Testis (tissue), 2 donors: Measurements from ENCODE around the gene MICAL1.

Source experiments
- POLR2A ChIP-seq: fragments of 450-650 bp; IDR thresholded peaks from one replicate; pipeline ENCODE4 v1.6.1; 2017; ENCODE audit warnings: antibody characterized with exemption, mild to moderate bottlenecking, moderate library complexity
- TF ChIP-seq, protein P1 (sequence below), 3 experiments: fragments of 450-650 bp in 2 of 3; fragments of 200-600 bp in 1 of 3; sonication (generic) in 1 of 3; IDR thresholded peaks; one replicate each; pipeline ENCODE4 v1.5.1; 2016 to 2019; ENCODE audit warnings: antibody characterized with exemption in 3 of 3, mild to moderate bottlenecking in 2 of 3, moderate library complexity in 1 of 3

GRCh38 chr6:109448615-109449014 is 7.0 kb downstream of the MICAL1 start:
- TF ChIP-seq, protein P1, sequence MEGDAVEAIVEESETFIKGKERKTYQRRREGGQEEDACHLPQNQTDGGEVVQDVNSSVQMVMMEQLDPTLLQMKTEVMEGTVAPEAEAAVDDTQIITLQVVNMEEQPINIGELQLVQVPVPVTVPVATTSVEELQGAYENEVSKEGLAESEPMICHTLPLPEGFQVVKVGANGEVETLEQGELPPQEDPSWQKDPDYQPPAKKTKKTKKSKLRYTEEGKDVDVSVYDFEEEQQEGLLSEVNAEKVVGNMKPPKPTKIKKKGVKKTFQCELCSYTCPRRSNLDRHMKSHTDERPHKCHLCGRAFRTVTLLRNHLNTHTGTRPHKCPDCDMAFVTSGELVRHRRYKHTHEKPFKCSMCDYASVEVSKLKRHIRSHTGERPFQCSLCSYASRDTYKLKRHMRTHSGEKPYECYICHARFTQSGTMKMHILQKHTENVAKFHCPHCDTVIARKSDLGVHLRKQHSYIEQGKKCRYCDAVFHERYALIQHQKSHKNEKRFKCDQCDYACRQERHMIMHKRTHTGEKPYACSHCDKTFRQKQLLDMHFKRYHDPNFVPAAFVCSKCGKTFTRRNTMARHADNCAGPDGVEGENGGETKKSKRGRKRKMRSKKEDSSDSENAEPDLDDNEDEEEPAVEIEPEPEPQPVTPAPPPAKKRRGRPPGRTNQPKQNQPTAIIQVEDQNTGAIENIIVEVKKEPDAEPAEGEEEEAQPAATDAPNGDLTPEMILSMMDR (IDR thresholded peaks at IDR 0.05) = no peak
- TF ChIP-seq POLR2A = no peak
